Right forelimb (tissue), 1 donor: ENCODE data around the gene AAMP.

Experiments
- DNase-seq: peaks from one replicate; pipeline ENCODE4 v3.0.0-alpha.2; 2018

Gene AAMP

GRCh38 chr2:218218268-218219185, 51.4 kb downstream of the AAMP start:
- no peak for DNase-seq

GRCh38 chr2:218217360-218218267, 52.3 kb downstream of the AAMP start:
- peak; percentile 58 for DNase-seq

- peak; percentile 98 for DNase-seq
These were observed 53.1 kb downstream of the AAMP start, which contains the start of gene ARPC2 for GRCh38 chr2:218216674-218217359. ARPC2 (plus strand) TSS chr2:218217189; CDS start chr2:218217471, 282 bp downstream.

- DNase-seq, result no peak
These were observed 53.6 kb downstream of the AAMP start for GRCh38 chr2:218216336-218216673.
